ENCODE measurements around the gene ABCC1. TPM values are rescaled to one million over a fixed set of nuclear protein-coding genes. Genes with fewer than 3 reads are reported as not detected.
"Not testable (repeated sequence)": the region's sequence is repeated elsewhere in the genome, so short reads cannot be mapped to it uniquely, and the experiment has no call there.

ABCC1 gene
- total RNA-seq, 1 donor from 2014 or later = 47.9 TPM

- Mint-ChIP-seq H3K4me3 (ENCODE audit: unreplicated experiment) (no peak overlapping the region), H3K27ac (ENCODE audit: unreplicated experiment) (no peak overlapping the region), H3K27me3 (ENCODE audit: low read depth) (peaks cover 2% of the 10 kb centered on the region), H3K4me1 (ENCODE audit: low read depth) (no peaks in the 10 kb centered on the region), H3K9me3 (ENCODE audit: low read depth) (peaks cover 6% of the 10 kb centered on the region), H3K36me3 (ENCODE audit: low read depth) (peaks cover 5% of the 10 kb centered on the region)
- DNase-seq (ENCODE audit: low spot score) = no peak
- TF ChIP-seq CTCF (IDR thresholded peaks at IDR 0.05) = no peak
Observed at GRCh38 chr16:16178455-16179162, 229.2 kb downstream of the ABCC1 start.

- not testable (repeated sequence) for DNase-seq (ENCODE audit: low spot score); H3K9me3 Mint-ChIP-seq (ENCODE audit: low read depth); H3K36me3 Mint-ChIP-seq (ENCODE audit: low read depth); H3K27me3 Mint-ChIP-seq (ENCODE audit: low read depth); H3K4me1 Mint-ChIP-seq (ENCODE audit: low read depth); H3K27ac Mint-ChIP-seq (ENCODE audit: unreplicated experiment); H3K4me3 Mint-ChIP-seq (ENCODE audit: unreplicated experiment)
Observed at GRCh38 chr16:16181748-16182147, 232.3 kb downstream of the ABCC1 start.

- H3K36me3 Mint-ChIP-seq (ENCODE audit: low read depth) = no peaks in the 10 kb centered on the region
- DNase-seq (ENCODE audit: low spot score) = no peak
Observed at GRCh38 chr16:16182918-16183317, 233.5 kb downstream of the ABCC1 start.

GRCh38 chr16:16183562-16183961, 234.1 kb downstream of the ABCC1 start:
- H3K27me3 Mint-ChIP-seq (ENCODE audit: low read depth) = peaks cover 3% of the 10 kb centered on the region
- no peak overlapping the region for H3K4me3 Mint-ChIP-seq (ENCODE audit: unreplicated experiment)
- H3K27ac Mint-ChIP-seq (ENCODE audit: unreplicated experiment) = no peak overlapping the region
- no peak for DNase-seq (ENCODE audit: low spot score)
- no peaks in the 10 kb centered on the region for H3K4me1 Mint-ChIP-seq (ENCODE audit: low read depth)
- H3K9me3 Mint-ChIP-seq (ENCODE audit: low read depth) = no peaks in the 10 kb centered on the region
- H3K36me3 Mint-ChIP-seq (ENCODE audit: low read depth) = no peaks in the 10 kb centered on the region
- peak; percentile 57 for TF ChIP-seq CTCF (IDR thresholded peaks at IDR 0.05)

More at GRCh38 chr16:16182918-16183317, 233.5 kb downstream of the ABCC1 start:
- Mint-ChIP-seq H3K4me3 (ENCODE audit: unreplicated experiment) (no peak overlapping the region), H3K27ac (ENCODE audit: unreplicated experiment) (no peak overlapping the region), H3K4me1 (ENCODE audit: low read depth) (no peaks in the 10 kb centered on the region), H3K27me3 (ENCODE audit: low read depth) (peaks cover 3% of the 10 kb centered on the region), H3K9me3 (ENCODE audit: low read depth) (no peaks in the 10 kb centered on the region)
- no peak for TF ChIP-seq CTCF (IDR thresholded peaks at IDR 0.05)

- Mint-ChIP-seq H3K27ac (ENCODE audit: unreplicated experiment) (no peak overlapping the region), H3K36me3 (ENCODE audit: low read depth) (no peaks in the 10 kb centered on the region), H3K4me3 (ENCODE audit: unreplicated experiment) (no peak overlapping the region), H3K27me3 (ENCODE audit: low read depth) (peaks cover 3% of the 10 kb centered on the region), H3K9me3 (ENCODE audit: low read depth) (no peaks in the 10 kb centered on the region), H3K4me1 (ENCODE audit: low read depth) (no peaks in the 10 kb centered on the region)
- no peak for TF ChIP-seq CTCF (IDR thresholded peaks at IDR 0.05)
- DNase-seq (ENCODE audit: low spot score) = no peak
Observed at GRCh38 chr16:16184594-16184993, 235.2 kb downstream of the ABCC1 start.

- H3K4me1 Mint-ChIP-seq (ENCODE audit: low read depth) = no peaks in the 10 kb centered on the region
- H3K9me3 Mint-ChIP-seq (ENCODE audit: low read depth) = no peaks in the 10 kb centered on the region
Observed at GRCh38 chr16:16185095-16185494, 235.7 kb downstream of the ABCC1 start.

More at GRCh38 chr16:16185095-16185494, 235.7 kb downstream of the ABCC1 start:
- peaks cover 3% of the 10 kb centered on the region for H3K27me3 Mint-ChIP-seq (ENCODE audit: low read depth)
- no peaks in the 10 kb centered on the region for H3K36me3 Mint-ChIP-seq (ENCODE audit: low read depth)
- H3K27ac Mint-ChIP-seq (ENCODE audit: unreplicated experiment) = no peak overlapping the region
- no peak for DNase-seq (ENCODE audit: low spot score)
- H3K4me3 Mint-ChIP-seq (ENCODE audit: unreplicated experiment) = no peak overlapping the region
- TF ChIP-seq CTCF (IDR thresholded peaks at IDR 0.05) = no peak

Measured in chondrocyte (in vitro differentiated cells).